Uterus (tissue), 4 donors: Measurements from ENCODE around the gene SYT10. TPM values are rescaled to one million over a fixed set of nuclear protein-coding genes. Genes with fewer than 3 reads are reported as not detected.
"Not testable (repeated sequence)": the region's sequence is repeated elsewhere in the genome, so short reads cannot be mapped to it uniquely, and the experiment has no call there.

ENCODE experiments used
- DNase-seq, 2 donors: peaks; one replicate each; pipeline ENCODE4 v3.0.0-alpha.2; 2019 to 2020
- H3K27ac ChIP-seq, 2 donors: fragments of 200-600 bp; sonication (generic); 1 replicate in 1 of 2; 2 replicates in 1 of 2; pipeline ENCODE4 v1.5.1; 2016 to 2018
- H3K27me3 ChIP-seq, 2 donors: fragments of 200-600 bp; sonication (generic); one replicate each; pipeline ENCODE4 v1.5.1; 2018 to 2019; ENCODE audit warnings: control low read depth in 1 of 2
- H3K36me3 ChIP-seq, 2 donors: fragments of 200-600 bp; sonication (generic); one replicate each; pipeline ENCODE4 v1.5.1; 2019; ENCODE audit warnings: control low read depth in 1 of 2
- H3K4me1 ChIP-seq, 2 donors: fragments of 200-600 bp; sonication (generic); one replicate each; pipeline ENCODE4 v1.5.1; 2018 to 2019; ENCODE audit warnings: control low read depth in 1 of 2
- H3K4me3 ChIP-seq, 2 donors: fragments of 200-600 bp; sonication (generic); 1 replicate in 1 of 2; 2 replicates in 1 of 2; pipeline ENCODE4 v1.5.1; 2018 to 2019; ENCODE audit warnings: mild to moderate bottlenecking in 1 of 2
- H3K9me3 ChIP-seq, 2 donors: fragments of 200-600 bp; sonication (generic); one replicate each; pipeline ENCODE4 v1.5.1; 2019; ENCODE audit warnings: control low read depth in 1 of 2
- POLR2A ChIP-seq, 2 donors: fragments of 450-650 bp; IDR thresholded peaks; one replicate each; pipeline ENCODE4 v1.6.1; 2016; ENCODE audit warnings: antibody characterized with exemption in 2 of 2, mild to moderate bottlenecking in 1 of 2, moderate library complexity in 1 of 2
- intact Hi-C: fragments of 100-400 bp; cut with DNase I; formaldehyde crosslinking; loops from one replicate; pipeline ENCODE4 v1.15.1; 2023; ENCODE audit warnings: low total_unique reads
- total RNA-seq, 4 donors: library from RNA; depleted of rRNA in 3 of 4; stranded (reverse); fragments of >200 nt in 3 of 4; gene quantifications; one replicate each; pipeline versions ENCODE4 v1.1.0 to v1.2.4, GENCODE V29; 2014 to 2023
- TF ChIP-seq, protein P1 (sequence below), 4 experiments: fragments of 200-600 bp in 2 of 4; fragments of 450-650 bp in 2 of 4; sonication (generic) in 2 of 4; IDR thresholded peaks; one replicate each; pipeline ENCODE4 v1.5.1; 2016 to 2019; ENCODE audit warnings: antibody characterized with exemption in 4 of 4, mild to moderate bottlenecking in 2 of 4, moderate library complexity in 1 of 4
- donor health status: DM: yes; HTN: yes; CAD: no.

Gene SYT10
- total RNA-seq, 4 donors from 2014 or later, result 2.1 TPM; not detected in 3

DNA sequence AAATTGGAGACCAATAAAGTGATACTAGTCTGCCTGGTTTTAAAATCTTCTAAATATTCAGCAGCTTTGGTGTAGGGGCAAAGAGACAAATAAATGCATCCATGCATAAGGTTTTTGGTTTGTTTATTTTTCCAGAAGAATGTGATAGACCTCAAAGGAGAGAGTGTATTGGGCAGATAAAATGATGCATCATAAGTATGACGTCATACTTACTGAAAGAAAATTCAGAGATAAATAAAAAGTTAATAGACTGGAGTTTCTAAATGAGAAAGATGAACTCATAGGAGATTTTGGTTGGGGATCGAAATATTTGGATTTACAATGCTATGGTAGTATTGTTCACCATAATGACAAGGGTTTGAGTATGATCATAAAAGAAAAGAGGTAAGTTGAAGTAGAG is 10.2 kb downstream of the SYT10 start:
- H3K4me3 ChIP-seq, result no peak overlapping the region
- H3K27ac ChIP-seq, result no peak overlapping the region
- TF ChIP-seq, protein P1, sequence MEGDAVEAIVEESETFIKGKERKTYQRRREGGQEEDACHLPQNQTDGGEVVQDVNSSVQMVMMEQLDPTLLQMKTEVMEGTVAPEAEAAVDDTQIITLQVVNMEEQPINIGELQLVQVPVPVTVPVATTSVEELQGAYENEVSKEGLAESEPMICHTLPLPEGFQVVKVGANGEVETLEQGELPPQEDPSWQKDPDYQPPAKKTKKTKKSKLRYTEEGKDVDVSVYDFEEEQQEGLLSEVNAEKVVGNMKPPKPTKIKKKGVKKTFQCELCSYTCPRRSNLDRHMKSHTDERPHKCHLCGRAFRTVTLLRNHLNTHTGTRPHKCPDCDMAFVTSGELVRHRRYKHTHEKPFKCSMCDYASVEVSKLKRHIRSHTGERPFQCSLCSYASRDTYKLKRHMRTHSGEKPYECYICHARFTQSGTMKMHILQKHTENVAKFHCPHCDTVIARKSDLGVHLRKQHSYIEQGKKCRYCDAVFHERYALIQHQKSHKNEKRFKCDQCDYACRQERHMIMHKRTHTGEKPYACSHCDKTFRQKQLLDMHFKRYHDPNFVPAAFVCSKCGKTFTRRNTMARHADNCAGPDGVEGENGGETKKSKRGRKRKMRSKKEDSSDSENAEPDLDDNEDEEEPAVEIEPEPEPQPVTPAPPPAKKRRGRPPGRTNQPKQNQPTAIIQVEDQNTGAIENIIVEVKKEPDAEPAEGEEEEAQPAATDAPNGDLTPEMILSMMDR (IDR thresholded peaks at IDR 0.05), result no peak
- no peak for TF ChIP-seq POLR2A (IDR thresholded peaks at IDR 0.05)
- no peaks in the 10 kb centered on the region for H3K27me3 ChIP-seq
- H3K4me1 ChIP-seq, result no peaks in the 10 kb centered on the region
- no peaks in the 10 kb centered on the region for H3K36me3 ChIP-seq
- no peak for DNase-seq
- no peaks in the 10 kb centered on the region for H3K9me3 ChIP-seq
- intact Hi-C loops, result no loop called here

DNA sequence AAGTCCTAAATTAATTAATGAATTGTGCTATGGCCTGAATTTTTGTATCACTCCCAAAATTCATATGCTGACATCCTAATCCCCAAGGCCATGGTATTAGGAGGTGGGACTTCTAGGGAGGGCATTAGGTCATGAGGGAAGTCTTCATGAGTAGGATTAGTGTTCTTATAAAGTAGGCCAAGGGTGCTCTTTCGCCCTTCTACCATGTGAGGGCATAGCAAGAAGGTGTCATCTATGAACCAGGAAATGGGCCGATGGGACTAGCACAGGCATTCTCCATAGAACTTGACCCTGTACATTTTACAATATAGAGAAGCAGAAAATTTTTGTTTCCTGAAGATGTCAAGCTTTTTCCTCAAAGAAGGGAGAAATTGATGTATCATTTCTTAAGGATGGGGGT is 12.5 kb downstream of the SYT10 start:
- Histone ChIP-seq H3K4me1 (no peaks in the 10 kb centered on the region), H3K36me3 (no peaks in the 10 kb centered on the region), H3K27ac (no peak overlapping the region), H3K4me3 (no peak overlapping the region), H3K27me3 (no peaks in the 10 kb centered on the region), H3K9me3 (no peaks in the 10 kb centered on the region)
- no peak for DNase-seq
- TF ChIP-seq, protein P1 (IDR thresholded peaks at IDR 0.05), result no peak
- intact Hi-C loops, result no loop called here

DNA sequence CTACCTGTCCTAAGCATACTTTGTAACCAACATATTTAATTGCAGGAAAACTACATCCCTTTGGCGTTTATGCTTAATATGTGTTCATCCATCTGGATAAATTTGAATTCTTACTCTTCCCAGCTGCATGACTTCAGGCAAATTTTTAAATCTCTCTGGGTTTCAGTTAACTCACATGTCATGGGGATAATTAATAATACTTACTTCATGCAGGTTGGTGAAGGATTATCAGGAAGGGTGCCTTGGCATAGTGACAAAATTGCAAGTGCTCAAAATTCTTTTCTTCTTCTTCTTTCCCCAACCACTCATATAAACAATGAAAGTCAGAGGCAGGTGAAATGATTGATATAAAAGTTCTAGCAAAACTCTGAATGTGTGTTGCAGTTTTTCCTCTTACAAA is 15.9 kb downstream of the SYT10 start:
- no peak for DNase-seq
- Histone ChIP-seq H3K36me3 (no peaks in the 10 kb centered on the region), H3K27me3 (no peaks in the 10 kb centered on the region), H3K9me3 (no peaks in the 10 kb centered on the region), H3K27ac (no peak overlapping the region), H3K4me3 (no peak overlapping the region), H3K4me1 (no peaks in the 10 kb centered on the region)
- TF ChIP-seq, protein P1 (IDR thresholded peaks at IDR 0.05), result no peak
- no peak for TF ChIP-seq POLR2A (IDR thresholded peaks at IDR 0.05)
- intact Hi-C loops, result no loop called here

- H3K9me3 ChIP-seq, H3K27me3 ChIP-seq, H3K4me3 ChIP-seq, DNase-seq, H3K27ac ChIP-seq, H3K36me3 ChIP-seq, H3K4me1 ChIP-seq, intact Hi-C loops: not testable (repeated sequence)
These were observed 27.2 kb downstream of the SYT10 start for GRCh38 chr12:33412410-33412809.

DNA sequence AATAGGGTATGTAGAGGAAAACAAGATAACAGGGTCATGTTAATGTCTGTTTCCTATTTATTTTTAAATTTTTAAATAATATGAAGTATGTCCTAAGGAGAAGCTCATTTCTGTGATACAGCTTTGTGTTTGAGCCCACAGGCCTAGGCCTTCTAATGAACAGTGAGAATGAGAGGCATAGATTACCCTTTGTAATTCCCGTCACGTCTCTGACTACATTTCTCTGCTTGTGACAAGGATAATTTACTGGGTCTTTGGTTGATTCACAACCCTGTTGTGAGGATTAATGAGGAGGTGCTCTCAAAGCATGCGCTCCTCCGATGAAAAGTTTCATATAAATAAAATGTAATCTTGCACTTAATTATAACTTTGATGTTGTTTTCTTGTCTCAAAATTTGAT is 56.1 kb downstream of the SYT10 start:
- Histone ChIP-seq H3K27ac (no peak overlapping the region), H3K36me3 (no peaks in the 10 kb centered on the region), H3K9me3 (no peaks in the 10 kb centered on the region), H3K4me3 (no peak overlapping the region), H3K4me1 (no peaks in the 10 kb centered on the region), H3K27me3 (no peaks in the 10 kb centered on the region)
- intact Hi-C loops, result no loop called here
- DNase-seq, result no peak
- TF ChIP-seq POLR2A (IDR thresholded peaks at IDR 0.05), result no peak
- TF ChIP-seq, protein P1 (IDR thresholded peaks at IDR 0.05), result no peak

DNA sequence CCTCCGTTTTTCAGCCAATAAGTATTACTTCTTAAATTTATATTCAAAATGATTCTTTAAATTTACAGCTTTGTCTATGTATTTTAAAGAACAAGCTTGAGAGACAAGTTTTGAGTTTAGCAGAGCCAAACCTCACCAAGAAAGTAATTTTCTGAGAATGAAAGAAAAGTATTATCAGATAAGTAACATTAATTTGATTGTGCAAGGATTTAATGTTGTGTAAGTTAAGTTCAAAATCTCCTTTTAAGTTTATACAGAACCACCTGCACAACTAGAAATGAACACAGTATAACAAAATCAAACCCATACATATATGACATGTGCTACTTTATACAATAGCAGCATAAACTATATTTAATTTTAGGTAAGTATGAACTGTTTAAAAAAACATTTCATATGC is 63.5 kb downstream of the SYT10 start:
- Histone ChIP-seq H3K4me1 (no peaks in the 10 kb centered on the region), H3K36me3 (no peaks in the 10 kb centered on the region), H3K9me3 (no peaks in the 10 kb centered on the region), H3K4me3 (no peak overlapping the region), H3K27ac (no peak overlapping the region), H3K27me3 (no peaks in the 10 kb centered on the region)
- no peak for TF ChIP-seq POLR2A (IDR thresholded peaks at IDR 0.05)
- TF ChIP-seq, protein P1 (IDR thresholded peaks at IDR 0.05), result no peak
- DNase-seq, result no peak
- intact Hi-C loops, result no loop called here
